Epithelial cell of esophagus (primary cell): ENCODE data around the gene CLEC4G.

Experiments
- DNase-seq: peaks from one replicate; pipeline ENCODE4 v3.0.0; 2010; ENCODE audit warnings: low read depth
- H3K4me3 ChIP-seq: 2 replicates; pipeline ENCODE4 v1.5.1; 2011; ENCODE audit warnings: mild to moderate bottlenecking, low read length, control low read depth
- TF ChIP-seq, protein P1 (sequence below): IDR thresholded peaks from 2 replicates; pipeline ENCODE4 v1.5.1; 2011; ENCODE audit warnings: low read depth, mild to moderate bottlenecking, low read length, control low read depth, inconsistent platforms; ENCODE audit not compliant: insufficient read depth; ENCODE audit errors: missing control alignments

Gene CLEC4G

GRCh38 chr19:7710616-7711015 is 21.3 kb downstream of the CLEC4G start:
- TF ChIP-seq, protein P1, sequence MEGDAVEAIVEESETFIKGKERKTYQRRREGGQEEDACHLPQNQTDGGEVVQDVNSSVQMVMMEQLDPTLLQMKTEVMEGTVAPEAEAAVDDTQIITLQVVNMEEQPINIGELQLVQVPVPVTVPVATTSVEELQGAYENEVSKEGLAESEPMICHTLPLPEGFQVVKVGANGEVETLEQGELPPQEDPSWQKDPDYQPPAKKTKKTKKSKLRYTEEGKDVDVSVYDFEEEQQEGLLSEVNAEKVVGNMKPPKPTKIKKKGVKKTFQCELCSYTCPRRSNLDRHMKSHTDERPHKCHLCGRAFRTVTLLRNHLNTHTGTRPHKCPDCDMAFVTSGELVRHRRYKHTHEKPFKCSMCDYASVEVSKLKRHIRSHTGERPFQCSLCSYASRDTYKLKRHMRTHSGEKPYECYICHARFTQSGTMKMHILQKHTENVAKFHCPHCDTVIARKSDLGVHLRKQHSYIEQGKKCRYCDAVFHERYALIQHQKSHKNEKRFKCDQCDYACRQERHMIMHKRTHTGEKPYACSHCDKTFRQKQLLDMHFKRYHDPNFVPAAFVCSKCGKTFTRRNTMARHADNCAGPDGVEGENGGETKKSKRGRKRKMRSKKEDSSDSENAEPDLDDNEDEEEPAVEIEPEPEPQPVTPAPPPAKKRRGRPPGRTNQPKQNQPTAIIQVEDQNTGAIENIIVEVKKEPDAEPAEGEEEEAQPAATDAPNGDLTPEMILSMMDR: no peak
- DNase-seq: no peak
- no peak overlapping the region for H3K4me3 ChIP-seq

- TF ChIP-seq, protein P1: no peak
- no peak overlapping the region for H3K4me3 ChIP-seq
- DNase-seq: no peak
Measured at GRCh38 chr19:7709932-7710460, 21.9 kb downstream of the CLEC4G start.

DNA sequence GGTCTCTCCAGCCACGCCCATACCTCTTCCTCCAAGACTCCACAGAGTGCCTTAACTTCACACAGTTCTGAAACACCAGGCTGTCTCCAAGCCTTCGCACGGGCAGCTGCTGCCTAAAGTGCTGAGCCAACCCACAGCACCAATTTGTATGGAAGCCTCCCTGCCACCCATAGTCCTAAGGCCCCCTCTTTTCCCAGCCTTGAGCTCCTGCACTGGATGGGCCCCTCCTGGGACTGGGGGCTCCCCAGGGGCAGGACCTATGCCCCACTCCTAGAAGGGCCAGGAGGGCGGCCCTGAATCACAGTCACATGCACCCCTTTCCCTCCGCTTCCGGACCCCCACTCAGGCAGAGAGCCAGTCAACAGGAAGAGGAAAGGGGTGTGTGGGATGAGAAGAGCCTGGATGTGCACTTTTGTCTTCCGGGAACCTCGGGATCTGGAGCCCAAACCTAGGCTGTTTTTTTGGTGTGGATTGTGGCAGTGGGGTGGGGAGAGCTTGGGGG is 24.9 kb downstream of the CLEC4G start:
- H3K4me3 ChIP-seq: no peak overlapping the region
- DNase-seq: no peak
- TF ChIP-seq, protein P1: no peak

- no peak overlapping the region for H3K4me3 ChIP-seq
- DNase-seq: no peak
- TF ChIP-seq, protein P1: no peak
Measured at GRCh38 chr19:7706188-7706954, 25.5 kb downstream of the CLEC4G start.

DNA sequence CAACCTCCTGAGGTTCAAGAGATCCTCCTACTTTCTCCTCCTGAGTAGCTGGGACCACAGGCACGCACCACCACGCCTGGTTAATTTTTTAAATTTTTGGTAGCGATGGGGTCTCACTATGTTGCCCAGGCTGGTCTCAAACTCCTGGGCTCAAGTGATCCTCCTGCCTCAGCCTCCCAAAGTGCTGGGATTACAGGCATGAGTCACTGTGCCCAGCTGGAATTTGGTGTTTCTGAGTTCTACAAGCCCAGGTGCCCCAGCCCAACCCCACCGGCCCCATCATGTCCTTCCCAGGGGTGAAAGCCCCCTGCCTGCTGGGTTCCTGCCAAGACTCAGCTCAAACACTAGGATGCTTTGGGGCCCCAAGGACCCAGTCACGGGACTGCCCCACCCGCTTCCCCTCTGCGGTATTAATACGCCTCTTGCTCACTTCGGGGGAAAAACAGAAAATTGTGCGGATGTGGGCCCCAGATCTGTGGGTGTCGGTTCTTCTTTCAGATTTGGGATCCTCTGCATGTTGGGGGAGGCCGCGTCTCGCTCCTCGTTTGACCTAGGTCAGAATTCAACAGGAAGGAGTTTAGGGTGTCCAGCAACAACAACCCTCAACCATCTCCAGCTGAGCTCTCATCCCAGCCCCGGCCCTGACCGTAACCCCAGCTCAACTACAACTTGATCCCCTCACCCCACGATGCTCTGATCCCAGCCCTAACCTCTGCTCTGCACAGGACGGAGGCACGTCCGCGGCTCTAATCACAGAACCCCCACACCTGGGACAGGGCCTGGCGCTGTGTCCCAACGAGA is 26.3 kb downstream of the CLEC4G start:
- TF ChIP-seq, protein P1: no peak
- no peak overlapping the region for H3K4me3 ChIP-seq

DNA sequence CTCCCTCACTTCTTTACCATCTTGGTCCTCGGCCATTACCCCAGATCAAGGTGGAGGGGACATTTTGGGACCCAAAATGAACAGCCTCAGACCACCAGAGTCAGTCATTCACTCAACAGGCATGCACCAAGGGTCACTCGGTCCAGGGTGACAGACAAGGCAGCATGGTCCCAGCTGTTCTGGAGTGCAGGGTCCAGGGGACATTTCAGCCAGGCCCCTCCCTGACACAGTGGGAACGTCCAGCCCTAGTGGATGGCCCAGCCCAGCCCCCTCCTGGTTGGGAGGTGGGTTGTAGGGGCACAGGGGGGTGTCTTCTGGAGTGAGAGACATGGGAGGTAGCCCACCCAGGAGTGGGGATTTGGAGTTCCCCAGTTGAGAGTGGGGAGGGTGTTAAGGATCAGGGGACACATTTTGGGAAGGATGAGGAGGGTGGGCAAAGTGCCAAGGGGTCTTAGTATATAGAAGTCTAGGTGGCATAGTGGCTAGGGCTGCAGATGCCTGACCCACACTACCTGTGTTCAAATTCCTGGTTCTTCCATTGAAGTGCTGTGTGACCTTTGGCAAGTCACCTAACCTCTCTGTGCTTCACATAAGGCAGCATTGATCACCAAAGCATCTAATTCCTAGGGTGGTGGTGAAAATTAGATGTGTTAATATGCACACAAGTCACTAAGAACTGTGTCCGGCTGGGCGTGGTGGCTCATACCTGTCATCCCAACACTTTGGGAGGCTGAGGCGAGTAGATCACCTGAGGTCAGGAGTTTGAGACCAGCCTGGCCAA is 27.4 kb downstream of the CLEC4G start:
- H3K4me3 ChIP-seq: no peak overlapping the region
- TF ChIP-seq, protein P1: no peak
- DNase-seq: no peak

More for the DNA sequence above, 26.3 kb downstream of the CLEC4G start:
- no peak for DNase-seq
